K562 (cell line): Measurements from ENCODE around the gene CGN. TPM values are rescaled to one million over a fixed set of nuclear protein-coding genes. Genes with fewer than 3 reads are reported as not detected.

Source experiments
- ARID3A ChIP-seq: IDR thresholded peaks from 2 replicates; pipeline ENCODE4 v1.6.1; 2012; ENCODE audit warnings: low read depth, low read length, improper control_type of control experiment, borderline replicate concordance
- ATF7 ChIP-seq: fragments of 450-650 bp; IDR thresholded peaks from 2 replicates; pipeline ENCODE4 v1.7.1; 2014; ENCODE audit warnings: mild to moderate bottlenecking, moderate library complexity
- BCL6 ChIP-seq: fragments of 250-450 bp; sonication (Bioruptor Pico); IDR thresholded peaks from 2 replicates; pipeline ENCODE4 v1.4.0; 2020
- GTF2E2 ChIP-seq: fragments of 200-800 bp; sonication (Bioruptor generic); IDR thresholded peaks from 2 replicates; pipeline ENCODE4 v1.6.1; 2016; ENCODE audit warnings: missing genetic modification characterization, missing compliant biosample characterization
- KLF6 ChIP-seq: fragments of 250-450 bp; sonication (Bioruptor Pico); IDR thresholded peaks from 2 replicates; pipeline ENCODE4 v1.4.0; 2020; ENCODE audit warnings: mild to moderate bottlenecking, moderate library complexity, borderline replicate concordance
- NR2C2 ChIP-seq, 2 experiments: fragments of 200-800 bp in 1 of 2; sonication (Bioruptor generic) in 1 of 2; sonication (generic) in 1 of 2; formaldehyde crosslinking in 1 of 2; IDR thresholded peaks; 2 replicates each; pipeline versions ENCODE4 v1.6.1 to v1.8.0; 2016 to 2022; ENCODE audit warnings: mild to moderate bottlenecking in 1 of 2, missing compliant biosample characterization in 1 of 2, missing genetic modification characterization in 1 of 2, missing genetic modification reagents in 1 of 2
- SFPQ ChIP-seq: fragments of 200-400 bp; formaldehyde crosslinking; IDR thresholded peaks from 2 replicates; pipeline ENCODE4 v1.6.1; 2017; ENCODE audit warnings: mild to moderate bottlenecking, low read depth, low read length, moderate library complexity
- ZMIZ1 ChIP-seq, 2 experiments: fragments of 150-350 bp in 1 of 2; IDR thresholded peaks; 2 replicates each; pipeline ENCODE4 v1.6.1; 2012 to 2016; ENCODE audit warnings: low read depth in 2 of 2, low read length in 2 of 2, mild to moderate bottlenecking in 1 of 2, moderate library complexity in 1 of 2
- ZNF175 ChIP-seq: fragments of 200-800 bp; sonication (Bioruptor generic); IDR thresholded peaks from 2 replicates; pipeline ENCODE4 v1.6.1; 2016; ENCODE audit warnings: low read depth, mild to moderate bottlenecking, missing genetic modification characterization, missing compliant biosample characterization
- ZNF217 ChIP-seq: sonication (generic); formaldehyde crosslinking; IDR thresholded peaks from 2 replicates; pipeline ENCODE4 v1.8.0; 2022; ENCODE audit warnings: mild to moderate bottlenecking, missing genetic modification reagents
- polyA plus RNA-seq, 8 experiments: library from polyadenylated mRNA; depleted of rRNA in 4 of 8; stranded (reverse) in 5 of 8; unstranded in 3 of 8; fragments of >200 nt; fragmentation: Nextera tagmentation in 2 of 8; fragmentation: Illumina TruSeq in 1 of 8; extraction: Ambion mirVana in 2 of 8; extraction: Trizol in 1 of 8; gene quantifications; 2 replicates each; pipeline versions ENCODE4 v1.2.1 to v1.2.3, GENCODE V29; 2011 to 2014; ENCODE audit warnings: inconsistent platforms in 1 of 8, missing spikeins in 1 of 8
- total RNA-seq, 7 experiments: library from RNA; depleted of rRNA in 6 of 7; stranded (reverse); fragments of >200 nt in 6 of 7; fragmentation: Illumina TruSeq in 2 of 7; extraction: Trizol in 2 of 7; gene quantifications; 2 replicates each; pipeline versions ENCODE4 v1.2.1 to v1.2.3, GENCODE V29; 2011 to 2021; ENCODE audit warnings: low replicate concordance in 1 of 7
- TF ChIP-seq, protein P1 (sequence below): fragments of 200-800 bp; sonication (Bioruptor generic); IDR thresholded peaks from 2 replicates; pipeline ENCODE4 v1.6.1; 2017; ENCODE audit warnings: missing genetic modification characterization, missing compliant biosample characterization
- TF ChIP-seq, protein P2 (sequence below), 2 experiments: IDR thresholded peaks; 2 replicates each; pipeline ENCODE4 v1.6.1; 2012; ENCODE audit warnings: improper control_type of control experiment in 2 of 2, low read depth in 2 of 2, low read length in 2 of 2, borderline replicate concordance in 1 of 2

The CGN gene
- total and polyA plus RNA-seq, 9 of the 15 experiments (the other 6 are each of a cell fraction or from before 2014, with no cell fraction given): 0.03 to 1.4 (median 0.14) TPM; not detected in 2

- TF ChIP-seq NR2C2 (CRISPR knock-in tag; IDR thresholded peaks at IDR 0.05): no peak
- peak; percentile 42; the same call in 1 of the 2 replicates for TF ChIP-seq NR2C2 (tag; IDR thresholded peaks at IDR 0.05)
- TF ChIP-seq KLF6 (CRISPR knock-in tag): no peak
- no peak for TF ChIP-seq ARID3A
- TF ChIP-seq GTF2E2 (tag): peak; percentile 98
- peak; percentile 80; the same call in 1 of the 2 replicates for TF ChIP-seq ATF7
- TF ChIP-seq ZMIZ1 (IDR thresholded peaks at IDR 0.05; ENCODE audit: low read depth in 2 of 2, low read length in 2 of 2): peak in 1 of 2 experiments; percentile 31; a peak in 1 of 4 replicates
- no peak for TF ChIP-seq ZNF217 (CRISPR knock-in tag)
- TF ChIP-seq, protein P1, sequence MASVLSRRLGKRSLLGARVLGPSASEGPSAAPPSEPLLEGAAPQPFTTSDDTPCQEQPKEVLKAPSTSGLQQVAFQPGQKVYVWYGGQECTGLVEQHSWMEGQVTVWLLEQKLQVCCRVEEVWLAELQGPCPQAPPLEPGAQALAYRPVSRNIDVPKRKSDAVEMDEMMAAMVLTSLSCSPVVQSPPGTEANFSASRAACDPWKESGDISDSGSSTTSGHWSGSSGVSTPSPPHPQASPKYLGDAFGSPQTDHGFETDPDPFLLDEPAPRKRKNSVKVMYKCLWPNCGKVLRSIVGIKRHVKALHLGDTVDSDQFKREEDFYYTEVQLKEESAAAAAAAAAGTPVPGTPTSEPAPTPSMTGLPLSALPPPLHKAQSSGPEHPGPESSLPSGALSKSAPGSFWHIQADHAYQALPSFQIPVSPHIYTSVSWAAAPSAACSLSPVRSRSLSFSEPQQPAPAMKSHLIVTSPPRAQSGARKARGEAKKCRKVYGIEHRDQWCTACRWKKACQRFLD: no peak
- no peak for TF ChIP-seq SFPQ
- no peak; the same call in none of the 2 replicates for TF ChIP-seq ZNF175 (CRISPR knock-in tag)
- TF ChIP-seq BCL6: no peak
- TF ChIP-seq, protein P2, sequence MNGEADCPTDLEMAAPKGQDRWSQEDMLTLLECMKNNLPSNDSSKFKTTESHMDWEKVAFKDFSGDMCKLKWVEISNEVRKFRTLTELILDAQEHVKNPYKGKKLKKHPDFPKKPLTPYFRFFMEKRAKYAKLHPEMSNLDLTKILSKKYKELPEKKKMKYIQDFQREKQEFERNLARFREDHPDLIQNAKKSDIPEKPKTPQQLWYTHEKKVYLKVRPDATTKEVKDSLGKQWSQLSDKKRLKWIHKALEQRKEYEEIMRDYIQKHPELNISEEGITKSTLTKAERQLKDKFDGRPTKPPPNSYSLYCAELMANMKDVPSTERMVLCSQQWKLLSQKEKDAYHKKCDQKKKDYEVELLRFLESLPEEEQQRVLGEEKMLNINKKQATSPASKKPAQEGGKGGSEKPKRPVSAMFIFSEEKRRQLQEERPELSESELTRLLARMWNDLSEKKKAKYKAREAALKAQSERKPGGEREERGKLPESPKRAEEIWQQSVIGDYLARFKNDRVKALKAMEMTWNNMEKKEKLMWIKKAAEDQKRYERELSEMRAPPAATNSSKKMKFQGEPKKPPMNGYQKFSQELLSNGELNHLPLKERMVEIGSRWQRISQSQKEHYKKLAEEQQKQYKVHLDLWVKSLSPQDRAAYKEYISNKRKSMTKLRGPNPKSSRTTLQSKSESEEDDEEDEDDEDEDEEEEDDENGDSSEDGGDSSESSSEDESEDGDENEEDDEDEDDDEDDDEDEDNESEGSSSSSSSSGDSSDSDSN (IDR thresholded peaks at IDR 0.05; ENCODE audit: borderline replicate concordance in 1 of 2, low read depth in 2 of 2, low read length in 2 of 2): no peak
These were observed 29.1 kb downstream of the CGN start, which contains the start of gene TUFT1 (continued) for GRCh38 chr1:151540021-151540981.
